Panc1 (cell line): ENCODE data around the gene MIF4GD. TPM values are rescaled to one million over a fixed set of nuclear protein-coding genes. Genes with fewer than 3 reads are reported as not detected.

Experiments used
- ATAC-seq: fragments of 200-7000 bp; cut with Tn5 transposase; 2 replicates; pipeline ENCODE4 v1.9.1; 2020; ENCODE audit warnings: mild to moderate bottlenecking, moderate library complexity
- BruUV-seq: library from RNA; stranded (reverse); fragments of 400-500 nt; replicated peaks from 2 replicates; lab custom pipeline; 2021; lab: Mats Ljungman, UMichigan
- CTCF ChIA-PET: fragments of 300-600 bp; sonication (Branson Sonifier 250); formaldehyde crosslinking; loops from one replicate; lab custom pipeline; 2022; ENCODE audit warnings: antibody characterized with exemption; lab: Charles Lee
- POLR2A ChIA-PET: fragments of 300-600 bp; sonication (Branson Sonifier 250); formaldehyde crosslinking; loops from one replicate; lab custom pipeline; 2022; ENCODE audit warnings: antibody characterized with exemption; lab: Charles Lee
- DNase-seq: peaks from one replicate; pipeline ENCODE4 v3.0.0-alpha.2; 2010; ENCODE audit warnings: low read depth, low spot score
- H3K27ac ChIP-seq: 2 replicates; pipeline ENCODE4 v1.5.1; 2011; ENCODE audit warnings: mild to moderate bottlenecking, low read length, inconsistent platforms
- H3K27me3 ChIP-seq: fragments of 200-500 bp; sonication (Bioruptor generic); 2 replicates; pipeline ENCODE4 v1.6.0; 2014; ENCODE audit warnings: low read length, inconsistent platforms; ENCODE audit not compliant: control insufficient read depth, insufficient read depth
- H3K36me3 ChIP-seq: fragments of 200-500 bp; sonication (Bioruptor generic); 2 replicates; pipeline ENCODE4 v1.5.1; 2014; ENCODE audit warnings: inconsistent platforms, mild to moderate bottlenecking, low read length, moderate library complexity; ENCODE audit not compliant: control insufficient read depth, insufficient read depth
- H3K4me1 ChIP-seq: 2 replicates; pipeline ENCODE4 v1.5.1; 2011; ENCODE audit warnings: inconsistent platforms, mild to moderate bottlenecking, low read length, moderate library complexity; ENCODE audit not compliant: control insufficient read depth, insufficient read depth
- H3K4me3 ChIP-seq, 2 experiments: 2 replicates each; pipeline ENCODE4 v1.5.1; 2011 to 2012; ENCODE audit warnings: low read depth in 2 of 2, low read length in 2 of 2, mild to moderate bottlenecking in 2 of 2, inconsistent platforms in 1 of 2, moderate library complexity in 1 of 2
- H3K9me3 ChIP-seq: fragments of 200-500 bp; sonication (Bioruptor generic); 2 replicates; pipeline ENCODE4 v1.5.1; 2014; ENCODE audit warnings: low read depth, mild to moderate bottlenecking, inconsistent platforms, low read length, moderate library complexity; ENCODE audit not compliant: control insufficient read depth, insufficient read depth
- CTCF ChIP-seq: fragments of 450-650 bp; IDR thresholded peaks from 2 replicates; pipeline ENCODE4 v1.5.1; 2017; ENCODE audit warnings: mild to moderate bottlenecking
- POLR2AphosphoS5 ChIP-seq: IDR thresholded peaks from 2 replicates; pipeline ENCODE4 v1.6.1; 2012; ENCODE audit warnings: mild to moderate bottlenecking, low read depth, low read length, moderate library complexity
- REST ChIP-seq, 2 experiments: IDR thresholded peaks; 2 replicates each; pipeline ENCODE4 v1.6.1; 2011 to 2012; ENCODE audit warnings: low read depth in 2 of 2, control low read depth in 1 of 2, low read length in 1 of 2, mild to moderate bottlenecking in 1 of 2, moderate library complexity in 1 of 2; ENCODE audit not compliant: insufficient read depth in 1 of 2
- SIN3A ChIP-seq: IDR thresholded peaks from 2 replicates; pipeline ENCODE4 v1.6.1; 2012; ENCODE audit warnings: low read depth, mild to moderate bottlenecking, low read length, moderate library complexity, borderline replicate concordance; ENCODE audit not compliant: insufficient read depth
- TCF7L2 ChIP-seq: IDR thresholded peaks from 2 replicates; pipeline ENCODE4 v1.6.1; 2011; ENCODE audit warnings: mild to moderate bottlenecking, low read depth, low read length, inconsistent platforms
- in situ Hi-C: cut with HindIII; loops from 2 replicates; pipeline ENCODE4 v1.10.0; 2016; ENCODE audit warnings: low sequenced_read_pairs, low pct_unique_long_range_greater_than_20kb
- intact Hi-C: fragments of 100-400 bp; cut with micrococcal nuclease; formaldehyde crosslinking; loops from one replicate; pipeline ENCODE4 v1.10.0; 2022; ENCODE audit not compliant: unreplicated experiment
- total RNA-seq: library from RNA; stranded (reverse); gene quantifications from one replicate; pipeline ENCODE4 v1.2.1, GENCODE V29; 2021; ENCODE audit not compliant: unreplicated experiment

Gene MIF4GD
- total RNA-seq, 1 experiment from 2014 or later: 34.4 TPM

- in situ Hi-C loops: no loop called here
- Histone ChIP-seq H3K9me3 (no peaks in the 10 kb centered on the region), H3K27ac (no peak overlapping the region), H3K4me3 (no peak overlapping the region), H3K27me3 (no peaks in the 10 kb centered on the region), H3K36me3 (peaks cover 19% of the 10 kb centered on the region), H3K4me1 (no peaks in the 10 kb centered on the region)
- intact Hi-C loops: no loop called here
- CTCF ChIA-PET: interaction anchor here (1.6 kb wide), 1 partner anchor 9 kb away, joined by 3 read pairs; no protein-coding TSS in a partner anchor
- POLR2A ChIA-PET: interaction anchor here (0.6 kb wide), 1 partner anchor 316 kb away, joined by 6 read pairs; no protein-coding TSS in a partner anchor
- ATAC-seq (no peak), DNase-seq (no peak)
- TF ChIP-seq REST (IDR thresholded peaks at IDR 0.05; ENCODE audit: insufficient read depth in 1 of 2, low read depth in 2 of 2, low read length in 1 of 2): no peak
- no peak for TF ChIP-seq TCF7L2
- TF ChIP-seq SIN3A: no peak
- no peak for TF ChIP-seq CTCF
- no peak for TF ChIP-seq POLR2AphosphoS5
- BruUV-seq: no TSS peak
Measured at GRCh38 chr17:75231741-75232464, 39.1 kb downstream of the MIF4GD start.

GRCh38 chr17:75231071-75231470 is 40.0 kb downstream of the MIF4GD start:
- TF ChIP-seq CTCF: no peak
- TF ChIP-seq POLR2AphosphoS5: no peak
- TF ChIP-seq TCF7L2: no peak
- TF ChIP-seq REST (IDR thresholded peaks at IDR 0.05; ENCODE audit: insufficient read depth in 1 of 2, low read depth in 2 of 2, low read length in 1 of 2): no peak
- TF ChIP-seq SIN3A: no peak
- ChIA-PET POLR2A (no interaction called here), CTCF (interaction anchor here (0.6 to 1.6 kb wide), 2 partner anchors 9 to 262 kb away, joined by 3 to 5 read pairs; no protein-coding TSS in a partner anchor)
- DNase-seq (no peak), ATAC-seq (no peak)
- Histone ChIP-seq H3K36me3 (peaks cover 14% of the 10 kb centered on the region), H3K27me3 (no peaks in the 10 kb centered on the region), H3K4me1 (no peaks in the 10 kb centered on the region), H3K4me3 (no peak overlapping the region), H3K27ac (no peak overlapping the region), H3K9me3 (no peaks in the 10 kb centered on the region)
- intact Hi-C loops (no loop called here), in situ Hi-C loops (no loop called here)
- no TSS peak for BruUV-seq
